GM19043 (cell line): ENCODE data around the gene DDC.

Source experiments
- ATAC-seq: cut with Tn5 transposase; IDR thresholded peaks from one replicate; pipeline ENCODE4 v1.9.1; 2021; ENCODE audit warnings: low read depth; ENCODE audit not compliant: unreplicated experiment

DDC gene, protein sequence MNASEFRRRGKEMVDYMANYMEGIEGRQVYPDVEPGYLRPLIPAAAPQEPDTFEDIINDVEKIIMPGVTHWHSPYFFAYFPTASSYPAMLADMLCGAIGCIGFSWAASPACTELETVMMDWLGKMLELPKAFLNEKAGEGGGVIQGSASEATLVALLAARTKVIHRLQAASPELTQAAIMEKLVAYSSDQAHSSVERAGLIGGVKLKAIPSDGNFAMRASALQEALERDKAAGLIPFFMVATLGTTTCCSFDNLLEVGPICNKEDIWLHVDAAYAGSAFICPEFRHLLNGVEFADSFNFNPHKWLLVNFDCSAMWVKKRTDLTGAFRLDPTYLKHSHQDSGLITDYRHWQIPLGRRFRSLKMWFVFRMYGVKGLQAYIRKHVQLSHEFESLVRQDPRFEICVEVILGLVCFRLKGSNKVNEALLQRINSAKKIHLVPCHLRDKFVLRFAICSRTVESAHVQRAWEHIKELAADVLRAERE

DNA sequence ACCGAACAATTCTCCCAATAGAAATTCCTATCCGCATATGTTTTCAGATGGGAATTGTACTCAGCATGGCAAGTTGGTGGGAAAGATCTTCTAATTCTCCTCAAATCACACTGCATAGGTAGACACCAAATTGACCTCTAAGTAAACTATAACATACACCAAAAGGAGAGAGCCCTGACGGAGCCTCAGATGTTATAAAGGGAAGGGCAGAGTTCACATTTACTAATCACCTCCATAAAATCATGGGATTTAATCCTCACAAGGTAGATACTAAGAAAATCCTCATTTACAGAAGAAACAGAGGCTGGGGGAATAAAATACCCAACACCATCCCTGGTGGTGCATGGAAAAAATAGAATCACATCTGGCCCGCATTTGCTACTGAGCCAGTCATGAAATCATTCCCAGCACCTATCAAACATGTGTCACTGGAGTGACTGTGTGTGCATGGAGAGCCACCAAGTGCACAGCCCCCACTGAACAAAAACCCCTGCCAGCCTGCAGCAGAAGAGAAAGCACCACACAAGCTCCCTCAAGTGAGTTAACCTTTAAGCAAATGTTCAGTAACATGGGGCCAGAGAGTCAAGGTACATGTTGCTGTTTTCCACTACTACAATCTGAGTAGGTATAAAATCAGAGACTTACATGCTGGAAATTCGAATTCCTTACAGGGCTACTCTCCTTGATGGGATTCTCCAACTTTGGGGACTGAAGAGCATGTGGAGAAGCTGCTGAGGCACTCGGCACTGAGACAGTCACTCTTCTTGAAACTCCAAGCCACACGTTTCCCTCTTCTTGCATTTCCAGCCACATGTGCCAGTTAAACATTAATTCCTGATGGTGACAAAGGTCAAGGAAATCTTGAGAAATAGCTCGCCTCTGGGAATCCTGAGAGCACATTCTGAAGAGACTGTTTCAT is at the start of gene DDC:
Gene DDC (minus strand): TSS at position 766 of the 919 bp plus-strand sequence. CDS start 21,320 bp downstream, outside the sequence.
- no peak for ATAC-seq

DNA sequence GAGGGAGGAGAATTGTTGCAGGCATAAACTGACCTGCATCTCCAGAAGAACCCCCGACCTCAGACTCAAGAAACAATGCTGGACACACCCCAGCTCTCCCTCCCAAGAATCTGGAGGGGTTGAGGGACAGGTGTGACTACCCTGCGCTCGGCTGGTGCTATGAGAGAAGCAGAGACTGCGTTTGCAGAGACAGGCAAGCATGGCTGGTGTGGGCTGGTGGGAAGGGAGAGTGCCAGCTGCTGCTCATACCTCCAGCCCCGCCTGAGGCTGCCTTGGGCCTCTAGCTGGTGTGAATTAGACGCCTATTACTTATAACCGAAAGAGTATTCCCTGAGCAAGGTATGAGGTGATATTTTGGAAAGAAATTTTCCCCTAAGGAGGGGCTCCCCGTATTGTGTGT is 48.3 kb upstream of the DDC start:
- no peak for ATAC-seq

DNA sequence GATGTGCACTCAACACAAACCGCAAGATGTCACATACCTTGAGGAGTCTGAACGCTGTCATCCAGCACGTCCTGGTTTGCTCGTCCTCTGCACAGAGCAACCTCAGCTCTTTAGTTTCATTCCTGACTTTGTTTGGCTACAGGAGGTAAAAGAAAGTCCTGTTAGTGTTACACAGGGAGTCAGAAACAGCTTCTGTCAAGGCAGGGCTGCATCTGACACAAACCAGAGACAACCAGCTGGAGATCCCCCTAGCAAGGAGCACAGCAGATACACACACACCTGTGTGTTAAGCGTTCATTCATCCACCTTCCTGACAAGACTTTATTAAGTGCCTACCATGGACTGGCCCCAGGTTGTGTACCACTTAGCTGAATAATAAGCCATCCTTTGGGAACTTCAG is 47.5 kb upstream of the DDC start:
- ATAC-seq: no peak

DNA sequence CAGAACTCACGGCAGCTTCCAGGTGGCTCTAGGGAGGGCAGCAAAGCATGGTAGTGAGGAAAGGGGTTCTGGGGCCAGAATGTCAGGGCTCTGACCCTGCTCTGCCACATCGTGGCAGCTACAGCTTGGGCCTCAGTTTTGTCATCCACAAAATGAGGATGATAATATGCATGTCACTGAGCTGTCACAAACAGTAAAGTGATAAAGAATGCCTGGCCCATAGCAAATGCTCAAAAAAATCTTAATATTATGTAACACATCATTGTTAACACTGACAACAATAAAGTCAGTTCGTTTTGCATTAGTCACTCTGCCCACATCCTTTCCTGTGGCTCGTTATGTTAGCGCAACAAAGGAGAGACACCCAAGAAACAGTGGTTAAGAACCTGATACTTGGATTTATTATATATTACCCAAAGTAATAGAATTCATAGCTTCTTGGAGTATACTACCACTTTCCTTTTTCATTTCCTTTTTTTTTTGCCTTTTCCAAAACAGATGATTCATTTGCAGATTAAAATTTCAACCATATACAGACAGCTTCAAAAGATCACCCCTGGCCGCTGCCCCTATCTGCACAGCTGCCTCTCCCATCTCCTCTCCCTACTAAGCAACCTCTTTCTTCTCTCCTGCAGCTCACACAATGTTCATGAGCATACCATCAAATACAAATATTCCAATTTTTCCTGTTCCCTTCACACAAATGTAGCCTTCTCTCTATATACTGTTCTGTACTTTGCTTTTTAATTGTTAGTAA is 45.5 kb upstream of the DDC start:
- peak; percentile 75 for ATAC-seq

DNA sequence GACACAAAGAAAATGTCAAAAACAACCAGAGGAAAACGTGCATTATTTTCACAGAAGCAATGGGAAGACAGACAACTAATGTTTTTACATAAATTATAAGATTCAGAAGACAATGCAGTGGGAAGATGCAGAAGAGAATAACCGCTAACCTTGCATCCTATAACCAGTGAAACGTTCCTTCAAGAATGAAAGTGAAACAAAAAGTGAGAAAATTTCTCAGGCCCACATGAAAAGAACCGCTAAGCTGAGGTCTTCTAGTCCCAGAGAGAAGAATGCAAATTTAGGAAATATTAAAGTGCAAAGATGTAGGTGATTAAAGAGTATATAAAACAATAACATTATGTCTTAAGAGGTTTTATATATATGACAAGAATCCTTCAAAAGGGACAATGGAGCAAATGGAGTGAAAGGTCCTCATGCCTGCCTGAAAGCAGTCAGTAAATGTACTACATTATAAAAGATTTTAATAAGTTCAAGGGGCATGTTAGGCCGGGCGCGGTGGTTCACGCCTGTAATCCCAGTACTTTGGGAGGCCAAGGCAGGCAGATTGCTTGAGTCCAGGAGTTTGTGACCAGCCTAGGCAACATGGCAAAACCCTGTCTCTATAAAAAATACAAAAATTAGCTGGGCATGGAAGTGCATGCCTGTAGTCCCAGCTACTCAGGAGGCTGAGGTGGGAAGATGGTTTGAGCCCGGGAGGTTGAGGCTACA is 43.1 kb upstream of the DDC start:
- no peak for ATAC-seq

DNA sequence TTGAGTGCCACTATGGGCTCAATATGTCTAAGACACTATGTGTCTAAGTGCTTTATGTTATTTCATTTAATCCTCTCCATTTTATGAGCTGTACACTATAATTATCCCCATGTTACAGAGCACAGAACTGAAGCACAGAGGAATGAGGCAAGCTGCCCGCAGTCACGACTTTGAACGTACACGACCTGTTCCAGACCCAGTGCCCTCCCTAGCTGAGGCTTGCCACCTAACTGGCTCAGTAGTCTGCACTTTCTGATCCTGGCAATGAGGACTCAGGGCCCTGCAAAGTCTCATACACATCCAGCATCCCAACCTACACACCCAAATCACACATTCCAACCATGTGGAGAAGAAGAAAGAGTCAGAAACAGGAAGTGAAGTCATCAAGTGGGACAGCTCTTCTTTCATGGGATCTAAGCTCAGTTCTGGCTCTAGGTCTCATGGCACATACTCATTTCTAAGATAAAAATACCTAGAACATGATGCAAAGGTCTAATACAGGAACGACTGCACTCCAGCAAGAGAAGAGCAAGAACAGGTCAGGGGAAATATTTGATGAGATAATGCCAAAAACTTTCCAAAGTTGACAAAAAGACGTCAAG is 42.4 kb upstream of the DDC start:
- no peak for ATAC-seq

DNA sequence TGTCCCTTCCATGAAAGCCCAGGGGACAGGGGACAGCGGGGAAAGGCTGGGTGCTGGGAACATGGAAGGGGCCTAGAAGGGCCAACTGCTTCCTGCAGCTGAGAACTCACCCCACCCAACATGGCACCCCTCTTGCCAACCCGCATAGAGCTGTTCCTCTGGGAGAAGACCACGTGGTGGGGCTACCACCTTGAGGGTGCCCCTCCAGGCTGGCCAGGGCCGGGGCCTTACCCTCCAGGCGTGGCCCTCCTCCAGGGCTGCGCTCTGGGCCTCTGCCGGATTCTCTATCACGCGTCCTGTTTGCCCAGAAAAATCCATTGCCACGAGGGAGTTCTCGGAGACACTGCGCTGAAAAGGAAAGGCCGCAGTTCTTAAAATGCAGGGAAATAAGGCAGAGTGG is 39.9 kb upstream of the DDC start:
- no peak for ATAC-seq

DNA sequence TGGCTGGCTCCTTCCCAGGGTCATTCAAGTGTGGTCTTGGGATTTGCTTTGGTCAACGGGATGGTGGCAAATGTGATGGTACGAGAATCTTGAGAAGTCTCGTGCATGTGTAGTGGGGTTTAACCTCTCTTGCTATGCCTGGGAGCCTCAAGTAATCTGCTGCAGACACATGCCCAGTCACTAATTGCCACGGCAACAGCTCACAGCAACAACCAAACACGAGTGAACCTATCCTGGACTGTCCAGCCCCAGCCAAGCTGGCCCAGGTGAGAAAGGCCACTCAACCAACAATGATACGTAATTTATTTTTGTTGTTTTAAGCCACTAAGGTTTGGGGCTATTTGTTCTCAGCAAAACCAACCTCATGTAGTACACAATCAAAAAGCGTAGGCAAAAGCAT is 38.1 kb upstream of the DDC start:
- ATAC-seq: no peak

DNA sequence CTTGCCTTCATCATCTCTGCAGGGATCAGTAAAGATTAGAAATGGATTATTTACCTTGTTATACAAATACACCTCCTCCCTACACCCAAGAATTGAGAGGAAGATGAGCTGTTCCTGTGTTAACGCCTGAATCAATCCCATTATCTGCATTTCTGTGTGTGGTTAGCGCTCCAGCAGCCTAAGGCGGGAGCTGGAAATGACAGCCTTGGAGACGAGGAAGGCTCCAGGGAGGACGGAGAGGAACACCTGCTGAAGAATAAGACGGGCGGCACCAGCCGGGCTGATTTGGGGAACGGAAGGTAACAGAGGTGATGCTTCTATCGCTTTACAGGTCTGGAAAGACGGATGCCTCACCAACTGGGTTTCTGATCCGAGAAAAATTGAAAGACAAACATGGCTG is 34.2 kb upstream of the DDC start:
- ATAC-seq: no peak

DNA sequence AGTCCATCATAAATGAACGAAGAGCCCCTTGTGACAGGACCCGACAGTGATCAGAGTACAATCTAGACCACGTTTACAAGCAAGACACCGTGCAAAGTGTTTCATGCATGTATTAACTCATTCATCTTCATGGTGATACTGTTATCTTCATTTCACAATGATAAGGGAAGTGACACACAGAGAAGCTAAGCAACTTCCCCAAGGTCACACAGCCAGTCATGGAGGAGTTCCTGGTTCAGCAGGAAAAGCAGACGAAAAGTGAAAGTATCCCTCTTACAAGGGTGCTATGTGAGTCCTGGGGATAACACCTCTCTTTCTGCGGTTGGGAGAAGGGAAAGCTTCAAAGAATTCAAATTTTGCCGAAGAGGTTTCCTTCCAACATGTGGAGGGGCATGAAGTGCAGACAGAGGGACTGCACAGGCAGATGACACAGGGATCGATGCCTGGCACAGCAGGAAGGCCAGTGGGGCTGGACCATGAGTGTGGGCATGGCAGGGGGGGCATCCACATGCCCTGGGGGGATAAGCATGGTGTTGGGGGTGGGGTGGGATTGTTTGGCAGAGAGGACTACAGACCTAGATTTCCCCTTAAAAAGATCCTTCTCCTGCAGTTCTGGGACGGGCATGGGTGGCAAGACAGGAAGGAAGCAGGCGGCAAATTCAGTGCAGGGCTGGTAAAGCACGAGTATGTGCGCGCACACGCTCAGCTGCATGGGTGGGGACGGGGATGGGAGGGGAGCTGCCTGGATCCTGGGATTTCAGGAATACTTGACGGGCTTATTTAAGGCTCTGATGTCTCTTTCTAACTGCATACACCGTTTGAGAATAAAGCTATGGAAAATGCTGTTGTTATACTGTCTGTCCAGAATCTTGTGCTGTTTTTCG is 33.5 kb upstream of the DDC start:
- ATAC-seq: no peak

DNA sequence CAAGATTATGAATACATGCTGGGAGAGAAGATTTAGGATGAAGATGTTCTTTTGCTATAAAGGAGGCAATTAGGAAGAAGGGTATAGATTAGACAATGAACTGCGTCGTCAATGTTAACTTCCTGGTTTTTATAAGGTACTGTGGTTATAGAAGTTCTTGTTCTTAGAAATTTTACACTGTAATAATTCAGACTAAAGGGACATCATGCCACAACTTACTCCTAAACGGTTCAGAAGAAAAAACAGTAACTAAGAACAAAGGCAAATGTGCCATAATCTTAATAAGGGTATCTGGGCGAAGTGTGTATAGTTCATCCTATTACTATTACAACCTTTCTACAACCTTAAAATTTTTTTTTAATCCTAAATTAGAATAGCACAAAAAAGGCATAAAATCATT is 31.3 kb upstream of the DDC start:
- ATAC-seq: no peak

DNA sequence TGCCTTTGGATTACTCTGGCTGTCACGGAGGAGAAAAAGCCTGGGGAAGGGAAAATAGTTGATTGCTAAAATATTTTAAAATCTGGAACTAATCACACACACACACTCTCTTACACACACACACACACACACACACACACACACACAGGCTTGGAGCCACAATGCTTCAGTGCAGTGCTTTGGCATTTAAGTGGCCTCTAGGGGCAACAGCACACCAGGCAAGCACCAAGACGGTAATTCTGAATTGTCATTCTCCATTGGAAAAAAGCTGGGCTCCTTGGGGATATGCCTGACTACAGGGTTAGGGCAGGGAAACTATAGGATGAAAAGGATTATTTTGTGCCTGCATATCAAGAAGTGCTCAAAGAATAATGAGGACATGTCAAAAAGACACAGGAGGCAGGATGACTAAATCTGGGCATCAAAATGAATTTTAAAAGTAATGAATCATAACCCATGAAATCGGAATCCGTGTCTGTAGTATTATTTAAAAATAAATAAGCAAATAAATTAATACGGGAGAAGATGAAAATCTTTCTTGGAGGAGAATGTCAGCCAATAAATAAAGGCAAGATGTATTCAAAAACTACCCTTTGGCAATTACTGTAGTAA is 30.4 kb upstream of the DDC start:
- ATAC-seq: no peak

DNA sequence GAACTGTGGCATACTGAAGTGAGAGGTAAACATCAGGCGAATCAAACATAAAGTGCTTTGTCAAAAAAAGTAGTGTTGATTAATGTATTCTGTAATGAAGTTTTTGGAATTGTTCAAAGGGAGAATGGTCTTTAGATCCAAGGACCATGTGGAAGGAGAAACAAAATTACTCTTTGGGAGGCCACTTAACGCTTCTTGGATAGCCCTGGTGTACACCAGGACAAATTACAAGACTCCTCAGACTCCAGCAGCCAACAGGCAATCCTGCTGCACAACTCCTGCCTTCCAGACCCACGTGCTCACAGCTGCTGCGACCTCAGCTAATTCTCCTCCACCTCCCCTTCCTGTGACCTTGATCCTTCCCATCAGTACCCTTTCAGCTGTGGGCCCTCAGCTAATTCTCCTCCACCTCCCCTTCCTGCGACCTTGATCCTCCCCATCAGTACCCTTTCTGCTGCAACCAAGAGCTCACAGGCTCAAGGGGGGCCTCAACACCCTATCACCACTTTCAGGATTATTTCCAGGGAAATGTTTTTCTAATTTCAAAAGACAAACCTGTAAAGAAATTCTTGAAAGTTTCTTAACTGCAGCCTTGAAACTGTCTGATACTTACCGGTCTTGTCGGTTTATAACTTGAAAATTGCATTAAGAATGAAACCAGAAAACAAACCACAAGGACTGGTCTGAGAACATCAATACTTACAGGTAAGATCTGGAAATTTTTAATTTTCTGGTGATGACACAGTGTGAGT is 29.7 kb upstream of the DDC start:
- ATAC-seq: peak; percentile 42

DNA sequence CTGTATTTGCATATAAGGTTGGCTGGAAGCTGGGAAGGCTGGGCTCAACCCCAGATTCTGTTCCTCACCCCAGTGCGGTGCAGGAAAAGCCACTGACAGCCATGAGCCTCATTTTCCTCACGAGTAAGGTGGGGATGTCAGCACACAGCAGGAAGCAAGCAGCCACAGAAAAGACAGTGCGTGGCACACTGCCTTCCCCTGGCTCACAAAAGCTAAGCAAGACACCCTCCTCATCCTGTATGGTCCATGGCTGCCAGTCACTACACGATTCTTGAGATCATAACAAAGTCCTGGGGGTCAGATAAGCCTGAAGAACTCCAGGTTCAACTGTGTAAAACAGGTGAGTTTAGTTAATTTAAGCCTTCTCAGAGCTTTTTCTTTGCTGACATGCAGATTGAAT is 28.9 kb upstream of the DDC start:
- ATAC-seq: no peak

DNA sequence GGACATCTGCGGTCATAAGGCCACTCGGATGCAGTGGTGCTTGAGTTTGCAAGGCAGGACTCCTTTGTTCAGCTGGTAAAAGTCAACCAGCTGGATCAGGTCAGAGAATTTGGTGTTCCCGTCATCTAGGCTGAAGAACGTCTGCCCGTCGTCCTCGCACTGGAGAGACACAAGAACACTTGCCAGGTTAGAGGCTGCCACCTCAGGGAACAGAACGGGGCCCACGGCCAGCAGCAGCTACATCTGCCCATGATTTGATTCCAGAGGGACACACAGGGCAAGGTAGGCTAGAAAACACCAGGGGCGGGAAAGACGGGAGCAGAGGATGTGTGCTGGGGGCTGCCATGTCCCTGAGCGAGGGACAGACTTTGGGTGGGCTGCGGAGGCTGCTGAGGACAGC is 27.7 kb upstream of the DDC start:
- ATAC-seq: no peak

DNA sequence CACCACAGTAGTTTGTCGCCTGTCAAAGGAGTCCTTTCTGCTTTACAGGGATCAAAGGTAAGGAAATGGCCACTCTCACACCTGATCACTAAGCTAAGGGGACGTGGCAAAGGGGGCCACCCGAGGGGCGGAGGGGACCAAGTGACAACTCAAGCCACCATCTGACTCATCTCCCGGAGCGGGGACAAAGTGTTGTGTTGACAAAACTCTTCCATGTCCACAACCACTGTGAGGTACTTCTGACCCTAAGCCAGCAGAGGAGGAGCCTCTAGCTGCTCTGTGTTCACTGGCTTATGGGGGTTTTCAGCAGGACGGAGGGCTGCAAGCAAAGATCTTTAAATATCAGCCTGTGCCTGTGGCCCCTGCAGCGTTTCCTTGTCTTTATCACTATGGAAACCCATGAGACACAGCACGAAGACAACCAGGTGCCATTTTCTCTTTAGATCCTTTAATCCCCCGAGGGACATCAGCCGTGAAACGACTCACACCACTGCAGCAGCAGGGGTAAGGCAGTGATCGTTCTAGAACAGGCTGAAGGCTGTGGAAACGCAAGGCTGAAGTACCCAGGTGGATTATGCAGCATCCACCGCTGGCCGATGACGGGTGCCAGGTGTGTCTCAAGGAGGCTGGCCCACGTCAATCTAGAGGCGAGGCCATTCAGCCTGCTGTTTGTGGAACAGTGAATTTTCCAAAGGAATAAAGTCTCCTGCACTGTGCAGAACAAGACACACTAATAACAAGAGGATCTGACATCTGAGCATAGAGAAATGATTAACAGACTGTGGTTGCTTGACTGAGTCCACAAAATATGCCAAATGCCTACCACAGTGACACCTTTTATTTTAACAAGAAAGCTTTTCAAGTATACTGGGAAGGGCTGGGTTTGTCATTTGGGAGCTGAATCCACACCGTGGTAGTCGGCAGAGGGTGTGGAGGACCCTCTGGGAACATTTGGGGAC is 26.6 kb upstream of the DDC start:
- ATAC-seq: peak; percentile 64

DNA sequence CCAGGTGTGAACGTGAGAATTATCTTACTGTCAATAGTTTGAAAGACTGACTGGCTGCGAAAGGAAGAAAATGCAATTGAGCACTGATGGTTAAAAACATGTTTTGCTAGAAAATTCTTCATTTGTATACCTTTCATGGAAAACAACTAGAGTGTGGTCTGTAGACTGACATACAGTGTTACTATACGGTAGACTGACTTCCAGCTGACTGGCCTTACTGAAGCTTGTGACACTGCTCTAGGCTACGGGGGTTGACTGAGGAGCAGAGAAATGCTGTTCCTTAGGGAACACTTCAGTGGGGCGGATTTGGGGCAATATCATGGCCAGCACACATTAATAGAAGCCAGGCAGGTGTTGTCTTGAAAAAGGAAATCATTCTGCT is 25.9 kb upstream of the DDC start:
- ATAC-seq: no peak
